HG03432 (cell line): Measurements from ENCODE around the gene IFNL3.
"Not testable (repeated sequence)": the region's sequence is repeated elsewhere in the genome, so short reads cannot be mapped to it uniquely, and the experiment has no call there.

Experiments
- ATAC-seq: cut with Tn5 transposase; IDR thresholded peaks from one replicate; pipeline ENCODE4 v1.9.1; 2021; ENCODE audit warnings: mild to moderate bottlenecking, moderate library complexity; ENCODE audit not compliant: unreplicated experiment

IFNL3 gene

DNA sequence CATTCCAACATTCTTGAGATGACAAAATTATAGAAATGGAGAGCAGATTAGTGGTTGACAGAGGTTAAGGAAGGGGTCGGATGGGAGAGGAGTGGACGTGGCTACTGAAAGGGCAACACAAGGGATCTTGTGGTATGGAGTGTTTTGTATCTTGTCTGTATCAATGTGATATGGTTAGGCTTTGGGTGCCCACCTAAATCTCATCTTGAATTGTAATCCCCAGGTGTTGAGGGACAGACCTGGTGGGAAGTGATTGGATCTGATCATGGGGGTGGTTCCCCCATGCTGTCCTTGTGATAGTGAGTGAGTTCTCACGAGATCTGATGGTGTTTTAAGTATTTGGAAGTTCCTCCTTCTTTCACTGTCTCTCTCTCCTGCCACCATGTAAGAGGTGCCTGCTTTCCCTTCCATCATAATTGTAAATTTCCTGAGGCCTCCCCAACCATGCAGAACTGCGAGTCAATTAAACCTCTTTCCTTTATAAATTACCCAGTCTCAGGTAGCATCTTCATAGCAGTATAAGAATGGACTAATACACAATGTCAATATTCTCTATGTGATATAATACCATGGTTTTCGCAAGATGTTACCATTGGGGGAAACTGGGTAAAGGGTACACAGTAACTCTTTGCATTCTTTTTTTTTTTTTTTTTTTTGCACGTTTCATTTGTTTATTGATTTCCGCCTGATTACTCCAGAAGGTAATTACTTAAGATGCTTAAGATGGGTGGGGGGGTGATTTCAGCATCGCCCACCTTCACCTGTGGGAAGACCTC lies 8.8 kb upstream of the IFNL3 start:
- ATAC-seq, result no peak

DNA sequence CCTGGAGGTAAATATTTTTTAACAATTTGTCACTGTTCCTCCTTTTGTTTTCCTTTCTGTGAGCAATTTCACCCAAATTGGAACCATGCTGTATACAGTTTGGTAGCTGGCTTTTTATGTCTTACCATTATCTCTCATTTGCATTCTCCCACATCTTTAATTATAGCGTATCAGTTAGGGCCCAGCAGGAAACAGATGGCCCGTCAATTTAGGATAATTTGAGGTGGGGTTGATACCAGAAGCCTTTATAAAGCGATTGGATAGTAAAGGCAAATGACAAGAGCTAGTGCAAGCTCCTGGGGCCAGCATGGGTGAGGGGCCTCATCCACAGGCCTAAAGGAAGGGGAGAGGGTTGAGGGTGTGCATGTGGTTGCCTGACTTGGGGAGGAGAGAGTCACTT lies 7.7 kb upstream of the IFNL3 start:
- ATAC-seq, result no peak

DNA sequence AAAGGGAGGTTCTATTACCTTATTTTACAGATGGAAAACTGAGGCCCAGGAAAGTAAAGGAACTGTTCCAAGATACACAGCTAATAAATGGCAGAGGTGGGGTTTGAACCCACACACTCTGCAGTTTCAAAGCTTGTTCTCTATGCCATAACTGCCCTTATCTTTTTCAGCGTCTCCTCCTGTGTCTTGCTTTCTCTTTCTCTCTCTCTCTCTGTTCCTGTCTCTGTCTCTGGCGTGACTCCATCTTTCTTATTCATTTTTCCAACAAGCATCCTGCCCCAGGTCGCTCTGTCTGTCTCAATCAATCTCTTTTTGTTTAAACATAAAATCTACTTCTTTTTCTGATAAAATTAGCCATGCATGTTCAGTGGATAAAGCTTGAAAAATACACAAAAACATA lies 7.0 kb upstream of the IFNL3 start:
- no peak for ATAC-seq

GRCh38 chr19:39251081-39251480 lies 6.3 kb upstream of the IFNL3 start:
- ATAC-seq, result no peak

GRCh38 chr19:39248806-39249205 lies 4.0 kb upstream of the IFNL3 start, which contains the start of gene IFNL4:
TSS of gene IFNL4 (minus strand) at chr19:39248856.
- no peak for ATAC-seq

- no peak for ATAC-seq
Measured at GRCh38 chr19:39247701-39248664, 3.2 kb upstream of the IFNL3 start.

GRCh38 chr19:39246951-39247669 lies 2.3 kb upstream of the IFNL3 start:
- ATAC-seq, result no peak

DNA sequence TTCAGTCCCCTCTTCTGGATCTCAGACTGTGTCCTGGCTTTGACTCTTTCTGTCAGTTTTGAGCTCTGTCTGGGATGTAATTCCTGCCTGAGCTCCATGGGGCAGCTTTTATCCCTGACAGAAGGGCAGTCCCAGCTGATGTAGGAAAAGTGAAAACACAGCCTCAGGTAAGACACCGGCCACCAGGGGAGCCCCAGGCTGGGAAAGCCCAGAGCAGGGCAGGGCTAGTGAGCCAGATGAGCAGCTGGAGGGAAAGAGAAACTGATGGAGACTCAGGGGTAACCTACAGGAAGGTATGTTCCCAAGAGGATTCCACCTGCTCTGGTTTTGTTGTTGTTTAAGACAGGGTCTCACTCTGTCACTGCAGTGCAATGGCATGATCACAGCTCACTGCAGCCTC lies 360 bp upstream of the IFNL3 start:
- not testable (repeated sequence) for ATAC-seq

GRCh38 chr19:39243741-39244140 lies 1.1 kb downstream of the IFNL3 start:
- ATAC-seq, result not testable (repeated sequence)

DNA sequence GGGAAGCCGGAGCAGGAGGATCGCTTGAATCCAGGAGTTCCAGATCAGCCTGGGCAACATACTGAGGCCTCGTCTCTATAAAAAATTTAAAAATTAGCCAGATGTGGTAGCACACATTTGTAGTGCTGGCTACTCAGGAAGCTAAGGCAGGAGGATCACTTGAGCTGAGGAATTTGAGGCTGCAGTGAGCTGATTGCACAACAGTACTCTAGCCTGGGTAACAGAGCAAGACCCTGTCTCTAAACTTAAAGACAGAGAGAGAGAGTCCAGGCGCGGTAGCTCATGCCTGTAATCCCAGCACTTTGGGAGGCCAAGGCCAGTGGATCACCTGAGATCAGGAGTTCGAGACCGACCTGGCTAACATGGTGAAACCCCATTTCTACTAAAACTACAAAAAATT lies 4.4 kb downstream of the IFNL3 start:
- no peak for ATAC-seq

DNA sequence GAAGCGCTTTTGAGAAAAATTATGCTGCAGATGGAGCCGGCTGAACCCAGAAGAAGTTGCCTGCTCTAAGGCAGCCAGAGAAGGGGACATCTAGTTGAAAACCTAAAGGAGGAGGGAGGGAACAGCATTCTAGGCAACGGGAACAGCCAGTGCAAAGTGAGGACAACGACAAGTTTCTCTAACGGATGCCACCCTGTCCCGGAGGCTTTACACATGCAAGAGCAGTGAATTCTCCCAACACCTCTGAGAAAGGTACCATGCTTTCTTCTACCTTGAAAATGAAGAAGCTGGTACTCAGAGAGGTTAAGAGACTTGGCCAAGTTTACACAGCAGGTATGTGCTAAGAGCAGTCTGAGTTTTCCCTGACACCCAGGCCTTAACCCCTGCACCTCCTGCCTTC lies 5.9 kb downstream of the IFNL3 start:
- ATAC-seq, result no peak

DNA sequence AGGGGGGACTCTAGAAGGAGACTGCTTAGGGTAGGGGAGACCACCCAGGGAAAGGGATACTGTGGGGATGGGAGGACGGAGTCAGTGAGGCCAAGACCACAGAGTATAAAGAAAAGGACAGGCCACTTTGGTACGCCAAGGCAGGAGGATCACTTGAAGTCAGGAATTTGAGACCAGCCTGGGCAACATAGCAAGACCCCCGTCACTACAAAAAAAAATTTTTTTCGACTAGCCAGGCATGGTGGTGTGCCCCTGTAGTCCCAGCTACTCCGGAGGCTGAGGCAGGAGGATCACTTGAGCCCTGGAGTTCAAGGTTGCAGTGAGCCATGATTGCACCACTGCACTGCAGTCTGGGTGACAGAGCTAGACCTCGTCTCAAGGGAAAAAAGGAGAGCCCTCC lies 6.6 kb downstream of the IFNL3 start:
- no peak for ATAC-seq

GRCh38 chr19:39237200-39238184 lies 7.3 kb downstream of the IFNL3 start:
- peak; percentile 75 for ATAC-seq

DNA sequence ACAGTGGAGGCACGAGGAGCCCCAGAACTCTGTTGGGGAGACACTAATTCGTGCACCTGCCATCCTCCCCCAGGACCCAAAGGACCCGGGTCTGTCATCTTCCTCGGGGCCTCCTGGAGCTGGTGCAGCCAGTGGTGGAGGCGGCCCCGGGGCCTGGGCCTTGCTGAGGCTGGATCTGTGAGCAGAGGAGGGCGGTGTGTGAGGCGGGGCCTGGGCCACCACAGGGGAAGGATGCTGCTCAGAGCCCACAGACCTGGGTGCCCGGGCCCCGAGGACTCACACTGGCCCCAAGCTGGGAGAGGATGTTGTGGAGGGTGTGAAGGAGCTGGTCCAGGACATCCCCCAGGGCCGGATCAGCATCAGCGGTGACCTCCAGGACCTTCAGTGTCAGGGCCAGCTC lies 8.3 kb downstream of the IFNL3 start:
- no peak for ATAC-seq

DNA sequence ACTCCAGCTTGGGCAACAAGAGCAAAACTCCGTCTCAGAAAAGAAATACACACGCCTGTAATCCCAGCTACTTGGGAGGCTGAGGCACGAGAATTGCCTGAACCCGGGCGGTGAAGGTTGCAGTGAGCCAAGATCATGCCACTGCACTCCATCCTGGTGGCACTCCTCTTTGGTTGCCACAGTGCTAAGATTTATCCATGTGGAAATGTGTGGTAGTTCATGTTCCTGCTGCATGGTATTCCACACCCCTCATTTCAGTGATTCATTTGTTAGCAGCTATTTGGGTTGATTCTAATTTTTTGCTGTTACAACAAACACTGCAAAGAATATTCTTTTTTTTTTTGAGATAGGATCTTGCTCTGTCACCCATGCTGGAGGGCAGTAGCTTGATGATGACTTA lies 12.1 kb downstream of the IFNL3 start:
- ATAC-seq, result no peak

DNA sequence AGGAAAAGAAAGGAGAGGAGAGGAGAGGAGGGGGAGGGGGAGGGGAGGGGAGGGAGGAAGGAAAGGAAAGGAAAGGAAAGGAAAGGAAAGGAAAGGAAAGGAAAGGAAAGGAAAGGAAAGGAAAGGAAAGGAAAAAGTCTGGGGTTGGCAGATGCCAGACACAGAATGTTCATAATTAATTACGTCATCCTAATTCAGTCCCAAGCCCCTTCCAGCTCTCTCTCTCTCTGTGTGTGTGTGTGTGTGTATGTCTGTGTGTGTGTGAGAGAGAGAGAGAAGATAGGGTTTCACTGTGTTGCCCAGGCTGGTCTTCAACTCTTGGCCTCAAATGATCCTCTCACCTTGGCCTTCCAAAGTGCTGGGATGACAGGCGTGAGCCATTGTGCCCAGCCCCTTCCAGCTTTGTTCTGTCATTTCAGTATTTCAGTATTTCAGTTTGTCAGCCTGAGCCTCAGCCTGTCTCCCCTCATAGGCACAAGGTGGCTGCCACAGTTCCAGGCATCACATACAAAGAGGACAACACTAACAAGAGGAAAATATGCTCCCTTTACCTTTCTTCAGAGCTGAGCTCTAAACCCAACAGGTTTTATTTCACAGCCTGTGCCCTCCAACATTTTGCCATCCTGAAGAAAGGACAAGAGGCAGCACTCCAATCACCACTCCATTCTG lies 14.6 kb downstream of the IFNL3 start:
- ATAC-seq, result no peak

DNA sequence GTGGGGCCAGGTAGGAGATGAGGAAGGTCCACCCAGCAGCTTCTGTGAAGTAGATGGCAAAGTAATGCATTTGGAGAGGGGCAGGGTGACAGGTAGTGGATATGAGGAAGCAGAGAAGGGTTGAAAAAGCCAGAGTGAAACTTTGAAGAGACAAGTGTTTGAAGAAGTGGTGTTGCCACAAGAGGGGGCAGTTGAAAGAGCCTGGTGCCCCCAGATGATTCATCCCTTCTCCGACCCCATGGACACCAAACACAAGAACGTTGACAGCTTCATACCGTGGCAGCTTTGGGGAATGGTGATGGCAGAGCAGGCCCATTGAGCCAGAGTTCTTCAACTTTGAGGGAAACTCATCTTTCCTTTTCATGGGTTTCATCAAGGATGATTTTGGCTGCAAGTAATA lies 19.9 kb downstream of the IFNL3 start:
- ATAC-seq, result no peak

- ATAC-seq, result no peak
Measured at GRCh38 chr19:39223703-39224279, 21.0 kb downstream of the IFNL3 start.

DNA sequence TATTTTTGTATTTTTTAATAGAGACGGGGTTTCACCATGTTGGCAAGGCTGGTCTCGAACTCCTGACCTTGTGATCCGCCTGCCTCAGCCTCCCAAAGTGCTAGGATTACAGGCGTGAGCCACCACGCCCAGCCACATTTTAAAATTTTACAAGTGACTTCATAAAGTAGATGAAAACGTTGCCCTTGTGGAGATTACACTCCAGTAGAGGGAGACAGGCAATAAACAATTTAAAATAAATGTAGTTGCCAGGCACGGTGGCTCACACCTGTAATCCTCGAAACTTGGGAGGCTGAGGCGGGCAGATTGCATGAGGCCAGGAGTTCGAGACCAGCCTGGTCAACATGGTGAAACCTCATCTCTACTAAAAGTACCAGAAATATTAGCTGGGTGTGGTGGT lies 25.7 kb downstream of the IFNL3 start:
- not testable (repeated sequence) for ATAC-seq
